LoVo (cell line): ENCODE results near the gene FPGS.
"Not testable (repeated sequence)": the region's sequence is repeated elsewhere in the genome, so short reads cannot be mapped to it uniquely, and the experiment has no call there.

Experiments
- DNase-seq: peaks from one replicate; pipeline ENCODE4 v3.0.0-alpha.2; 2016; ENCODE audit warnings: low spot score

Gene FPGS, protein sequence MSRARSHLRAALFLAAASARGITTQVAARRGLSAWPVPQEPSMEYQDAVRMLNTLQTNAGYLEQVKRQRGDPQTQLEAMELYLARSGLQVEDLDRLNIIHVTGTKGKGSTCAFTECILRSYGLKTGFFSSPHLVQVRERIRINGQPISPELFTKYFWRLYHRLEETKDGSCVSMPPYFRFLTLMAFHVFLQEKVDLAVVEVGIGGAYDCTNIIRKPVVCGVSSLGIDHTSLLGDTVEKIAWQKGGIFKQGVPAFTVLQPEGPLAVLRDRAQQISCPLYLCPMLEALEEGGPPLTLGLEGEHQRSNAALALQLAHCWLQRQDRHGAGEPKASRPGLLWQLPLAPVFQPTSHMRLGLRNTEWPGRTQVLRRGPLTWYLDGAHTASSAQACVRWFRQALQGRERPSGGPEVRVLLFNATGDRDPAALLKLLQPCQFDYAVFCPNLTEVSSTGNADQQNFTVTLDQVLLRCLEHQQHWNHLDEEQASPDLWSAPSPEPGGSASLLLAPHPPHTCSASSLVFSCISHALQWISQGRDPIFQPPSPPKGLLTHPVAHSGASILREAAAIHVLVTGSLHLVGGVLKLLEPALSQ

GRCh38 chr9:127802576-127803443, at the start of gene FPGS:
Gene FPGS, plus strand, starts transcription at chr9:127802882. Its CDS starts 43 bp downstream, at chr9:127802925.
- DNase-seq = peak; percentile 88

GRCh38 chr9:127753148-127753547, 49.5 kb upstream of the FPGS start:
- no peak for DNase-seq

- DNase-seq = no peak
Measured at GRCh38 chr9:127753622-127754021, 49.1 kb upstream of the FPGS start.

DNA sequence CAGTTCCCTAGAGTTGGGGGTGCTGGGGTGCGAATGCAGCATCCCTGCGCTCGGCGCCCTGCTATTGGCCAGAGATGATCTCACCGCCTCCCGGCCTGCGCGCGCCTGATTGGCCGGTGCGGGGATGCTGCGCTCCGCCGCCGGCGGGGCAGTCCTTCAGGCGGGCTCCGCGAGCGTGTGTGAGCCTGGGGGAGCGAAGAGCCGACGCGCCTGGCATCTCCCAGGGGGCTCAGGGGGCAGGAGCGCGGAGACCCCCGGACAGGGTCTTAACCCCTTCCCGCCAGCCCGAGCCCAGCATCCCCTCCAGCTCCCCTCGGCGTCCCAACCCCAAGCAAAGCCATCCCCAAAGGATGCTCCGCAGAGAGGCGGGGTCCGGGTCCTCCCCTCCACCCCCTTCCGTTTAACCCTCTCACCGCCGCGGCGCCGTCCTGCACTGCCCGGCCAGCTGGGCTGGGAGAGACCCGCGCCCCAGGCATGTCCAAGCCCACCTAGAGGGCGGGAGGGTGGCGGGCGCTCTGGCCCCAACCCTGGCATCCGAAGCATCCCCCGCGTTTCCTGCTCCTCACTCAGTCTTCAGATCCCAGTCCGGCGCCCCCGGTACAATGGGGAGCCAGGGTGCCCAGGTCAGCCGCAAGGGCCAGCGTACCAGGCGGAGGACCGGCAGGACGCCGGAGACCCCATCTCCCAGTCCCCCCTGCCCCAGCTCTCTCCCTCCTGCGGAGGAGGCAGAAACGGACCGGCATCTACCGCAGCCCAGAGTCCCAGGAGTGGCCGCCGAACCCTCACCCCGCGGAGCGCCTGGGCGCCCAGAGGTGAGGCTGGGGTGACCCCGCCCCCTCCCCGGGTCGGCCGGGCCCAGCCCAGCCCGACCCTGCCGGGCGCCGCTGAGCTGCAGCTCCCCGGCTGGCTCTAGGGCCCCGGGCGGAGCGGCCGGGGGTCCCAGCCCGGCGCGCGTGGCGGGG, 48.3 kb upstream of the FPGS start:
- no peak for DNase-seq

GRCh38 chr9:127755061-127756060, 47.3 kb upstream of the FPGS start:
- DNase-seq = no peak

GRCh38 chr9:127756233-127756632, 46.4 kb upstream of the FPGS start:
- DNase-seq = no peak

DNA sequence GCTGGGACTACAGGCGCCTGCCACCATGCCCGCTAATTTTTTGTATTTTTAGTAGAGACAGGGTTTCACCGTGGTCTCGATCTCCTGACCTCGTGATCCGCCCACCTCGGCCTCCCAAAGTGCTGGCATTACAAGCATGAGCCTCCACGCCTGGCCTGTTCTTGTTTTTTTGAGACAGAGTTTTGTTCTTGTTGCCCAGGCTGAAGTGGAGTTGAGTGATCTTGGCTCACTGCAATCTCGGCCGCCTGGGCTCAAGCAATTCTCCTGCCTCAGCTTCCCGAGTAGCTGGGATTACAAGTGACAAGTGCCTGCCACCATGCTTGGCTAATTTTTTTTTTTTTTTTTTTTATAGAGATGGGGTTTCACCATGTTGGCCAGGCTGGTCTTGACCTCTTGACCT, 45.9 kb upstream of the FPGS start:
- not testable (repeated sequence) for DNase-seq

DNA sequence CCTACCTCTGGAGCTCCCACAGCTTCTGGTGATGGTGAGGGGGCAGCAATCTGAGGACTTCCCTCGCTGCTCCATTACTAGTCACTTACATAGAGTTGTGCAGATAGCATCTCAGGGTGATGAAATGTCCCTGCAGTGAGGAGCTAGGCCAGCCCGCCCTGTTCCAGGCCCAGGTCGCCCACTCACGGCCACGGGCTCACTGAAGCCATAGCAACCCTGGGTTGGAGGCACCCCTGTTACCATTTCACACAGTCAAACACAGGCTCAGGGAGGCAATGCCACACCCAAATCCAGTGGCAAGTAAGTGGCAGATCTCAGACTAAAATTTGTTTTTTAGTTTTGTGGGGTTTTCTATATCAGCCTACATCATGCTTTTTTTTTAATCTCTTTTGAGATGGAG, 43.8 kb upstream of the FPGS start:
- no peak for DNase-seq

GRCh38 chr9:127761061-127761460, 41.6 kb upstream of the FPGS start:
- no peak for DNase-seq

- DNase-seq = no peak
Measured at GRCh38 chr9:127761491-127761956, 41.2 kb upstream of the FPGS start.

GRCh38 chr9:127762111-127762676, 40.5 kb upstream of the FPGS start:
- no peak for DNase-seq

DNA sequence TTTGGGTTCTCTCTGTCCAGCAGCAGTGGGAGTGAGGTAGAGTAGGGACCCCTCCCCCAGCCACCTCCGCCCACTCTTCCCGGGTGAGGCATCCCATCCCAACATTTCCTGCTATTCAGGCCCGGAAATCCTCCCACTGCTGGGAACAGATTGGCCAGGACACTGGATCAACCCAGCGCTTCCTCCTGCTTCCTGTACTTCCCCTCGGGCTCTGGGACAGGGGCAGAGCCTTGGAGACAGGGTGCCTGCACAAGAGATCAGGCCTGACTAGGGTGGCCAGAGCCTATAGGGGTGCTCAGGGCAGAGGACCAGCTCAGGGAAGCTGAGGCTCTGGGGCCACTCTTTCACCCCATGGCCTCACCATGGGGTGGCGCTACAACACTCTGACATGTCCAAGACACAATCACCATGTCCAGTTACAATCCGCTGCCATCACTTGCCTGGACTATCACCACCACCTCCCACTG, 38.7 kb upstream of the FPGS start:
- no peak for DNase-seq

GRCh38 chr9:127765418-127765817, 37.3 kb upstream of the FPGS start:
- no peak for DNase-seq

- DNase-seq = no peak
Measured at GRCh38 chr9:127767410-127767809, 35.3 kb upstream of the FPGS start.

- no peak for DNase-seq
Measured at GRCh38 chr9:127767909-127768331, 34.8 kb upstream of the FPGS start.

DNA sequence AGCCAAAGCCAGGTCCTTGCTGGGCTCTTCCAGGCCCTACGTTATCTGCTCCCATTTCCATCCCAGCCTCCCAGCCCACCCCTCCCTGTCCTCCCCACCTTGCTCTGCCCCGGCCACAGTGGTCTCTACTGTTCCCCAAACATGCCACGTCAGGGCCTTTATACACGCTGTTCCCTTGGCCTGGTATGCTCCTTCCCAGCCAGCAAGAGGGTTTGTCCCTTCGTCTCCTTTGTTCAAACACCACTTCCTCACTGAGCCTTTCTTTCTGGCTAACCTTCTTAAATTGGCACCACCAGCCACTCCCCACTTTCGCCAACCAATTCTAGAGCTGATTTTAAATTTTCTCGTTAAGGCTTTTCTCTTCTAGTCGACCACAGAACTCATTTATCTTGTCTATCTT, 34.0 kb upstream of the FPGS start:
- DNase-seq = no peak

GRCh38 chr9:127769101-127769500, 33.6 kb upstream of the FPGS start:
- no peak for DNase-seq

DNA sequence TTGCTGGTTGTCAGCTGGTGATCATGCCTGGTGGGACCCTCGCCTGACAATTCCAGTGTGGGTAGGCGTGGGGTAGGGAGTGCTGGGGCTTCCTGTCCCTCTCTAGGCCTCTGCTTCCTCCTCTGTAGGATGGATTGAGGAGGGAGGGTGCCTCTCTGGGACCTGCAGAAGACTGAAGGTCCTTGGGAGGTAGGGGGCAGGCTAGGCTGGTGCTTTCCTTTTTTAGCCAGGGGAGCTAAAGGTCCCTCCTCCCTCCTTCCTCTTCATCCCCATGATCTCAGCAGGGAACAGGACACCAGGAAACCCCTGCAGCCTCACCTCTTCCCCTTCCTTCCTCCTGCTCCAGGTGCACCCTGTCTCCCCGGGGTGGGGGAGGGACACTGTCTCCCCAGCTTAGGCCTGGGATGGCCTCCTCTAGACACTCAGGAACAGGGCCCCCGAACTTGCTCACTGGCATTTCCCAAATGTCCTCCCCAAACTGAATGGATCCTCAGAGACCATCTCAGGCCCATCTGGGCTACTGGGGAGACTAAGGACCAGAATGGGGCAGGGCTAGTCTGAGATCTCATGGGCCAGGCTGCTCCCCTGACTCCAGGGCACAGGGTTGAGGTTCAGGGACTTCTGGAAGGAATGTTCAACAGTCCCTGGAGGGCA, 32.6 kb upstream of the FPGS start:
- no peak for DNase-seq

DNA sequence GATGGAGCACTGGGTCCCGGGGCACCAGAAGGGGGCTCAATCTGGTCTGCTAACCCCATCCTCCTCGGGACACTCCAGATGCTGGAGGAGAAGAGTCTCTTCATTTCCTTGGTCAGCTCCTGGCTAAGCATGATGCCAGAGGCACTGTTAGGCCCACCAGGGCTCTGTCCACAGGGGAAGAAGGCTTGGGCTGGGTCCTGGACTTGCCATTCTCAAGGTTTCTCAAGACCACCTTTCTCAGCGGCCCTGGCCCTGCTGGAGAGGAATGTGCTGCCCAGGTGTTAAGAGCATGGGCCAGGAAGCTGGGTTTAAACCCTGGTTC, 32.1 kb upstream of the FPGS start:
- no peak for DNase-seq
